Upper lobe of right lung (tissue), 1 donor: Measurements from ENCODE around the gene ANGEL2. TPM values are rescaled to one million over a fixed set of nuclear protein-coding genes. Genes with fewer than 3 reads are reported as not detected.
A peak's percentile ranks its signal among the peaks of the same experiment; 100 is the strongest.

Experiments
- ATAC-seq: fragments of 200-7000 bp; cut with Tn5 transposase; one replicate; pipeline ENCODE4 v1.9.1; 2020; ENCODE audit warnings: mild to moderate bottlenecking, moderate library complexity
- DNase-seq: peaks from one replicate; pipeline ENCODE4 v3.0.0-alpha.2; 2020
- H3K27ac ChIP-seq: fragments of 200-600 bp; one replicate; pipeline ENCODE4 v1.8.0; 2022
- H3K27me3 ChIP-seq: fragments of 200-600 bp; one replicate; pipeline ENCODE4 v1.8.0; 2022; ENCODE audit warnings: mild to moderate bottlenecking
- H3K36me3 ChIP-seq: fragments of 200-600 bp; one replicate; pipeline ENCODE4 v1.8.0; 2022
- H3K4me1 ChIP-seq: fragments of 200-600 bp; one replicate; pipeline ENCODE4 v1.8.0; 2022
- H3K4me3 ChIP-seq: fragments of 200-600 bp; one replicate; pipeline ENCODE4 v1.8.0; 2022; ENCODE audit warnings: mild to moderate bottlenecking
- H3K9me3 ChIP-seq: fragments of 200-600 bp; one replicate; pipeline ENCODE4 v1.8.0; 2022
- CTCF ChIP-seq: fragments of 200-600 bp; IDR thresholded peaks from one replicate; pipeline ENCODE4 v1.8.0; 2022; ENCODE audit warnings: antibody characterized with exemption
- intact Hi-C: fragments of 100-400 bp; cut with DNase I; formaldehyde crosslinking; loops from one replicate; pipeline ENCODE4 v1.11.0; 2022
- total RNA-seq: library from RNA; stranded (reverse); fragmentation: NEBNext Ultra II Directional; extraction: Animal tissue kit (Norgen Biotek cat#: 25700); gene quantifications from one replicate; pipeline ENCODE4 v1.2.1, GENCODE V29; 2021
- donor health status: DM: no; HTN: yes; CAD: no; lungs with severe emphysema.

The ANGEL2 gene
- total RNA-seq, 1 donor from 2014 or later: 32.9 TPM

DNA sequence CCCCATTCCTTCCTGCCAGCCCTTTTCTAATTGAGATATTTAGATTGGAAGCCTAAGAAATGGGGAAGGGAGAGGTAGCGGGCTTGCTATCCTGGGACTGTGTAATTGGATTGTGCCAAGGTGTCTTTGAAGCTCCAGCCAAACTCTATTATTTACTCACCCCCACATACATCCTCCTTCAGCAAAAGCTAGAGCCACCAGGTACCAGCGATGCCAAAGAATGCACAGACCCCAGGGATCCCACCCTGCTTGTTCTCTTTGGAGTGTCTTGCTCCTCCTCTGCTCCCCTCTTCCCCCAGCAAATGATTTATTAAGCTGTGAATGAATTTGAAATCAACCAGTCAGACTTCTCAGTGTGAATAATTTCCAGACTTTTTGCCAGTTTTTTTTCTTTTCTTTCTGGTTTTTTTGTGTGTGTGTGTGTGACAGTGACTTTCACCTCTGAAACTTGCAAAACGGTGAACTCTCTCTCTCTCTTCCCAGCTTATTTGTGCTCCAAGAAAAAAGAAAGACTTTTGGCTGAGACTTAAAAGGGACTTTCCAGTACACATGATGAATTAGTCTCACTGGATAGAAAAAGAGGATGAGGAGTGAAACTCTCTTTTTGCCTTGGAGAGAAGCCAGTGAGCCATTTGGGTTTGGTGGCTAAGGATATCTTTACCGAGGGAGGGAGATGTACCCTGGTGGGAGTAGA is 63.6 kb downstream of the ANGEL2 start:
- no peaks in the 10 kb centered on the region for H3K9me3 ChIP-seq
- DNase-seq: no peak
- H3K27me3 ChIP-seq: peaks cover 20% of the 10 kb centered on the region
- peaks cover 13% of the 10 kb centered on the region for H3K4me1 ChIP-seq
- intact Hi-C loops: no loop called here
- H3K36me3 ChIP-seq: no peaks in the 10 kb centered on the region
- no peak overlapping the region for H3K4me3 ChIP-seq
- ATAC-seq: no peak
- TF ChIP-seq CTCF: no peak
- no peak overlapping the region for H3K27ac ChIP-seq

DNA sequence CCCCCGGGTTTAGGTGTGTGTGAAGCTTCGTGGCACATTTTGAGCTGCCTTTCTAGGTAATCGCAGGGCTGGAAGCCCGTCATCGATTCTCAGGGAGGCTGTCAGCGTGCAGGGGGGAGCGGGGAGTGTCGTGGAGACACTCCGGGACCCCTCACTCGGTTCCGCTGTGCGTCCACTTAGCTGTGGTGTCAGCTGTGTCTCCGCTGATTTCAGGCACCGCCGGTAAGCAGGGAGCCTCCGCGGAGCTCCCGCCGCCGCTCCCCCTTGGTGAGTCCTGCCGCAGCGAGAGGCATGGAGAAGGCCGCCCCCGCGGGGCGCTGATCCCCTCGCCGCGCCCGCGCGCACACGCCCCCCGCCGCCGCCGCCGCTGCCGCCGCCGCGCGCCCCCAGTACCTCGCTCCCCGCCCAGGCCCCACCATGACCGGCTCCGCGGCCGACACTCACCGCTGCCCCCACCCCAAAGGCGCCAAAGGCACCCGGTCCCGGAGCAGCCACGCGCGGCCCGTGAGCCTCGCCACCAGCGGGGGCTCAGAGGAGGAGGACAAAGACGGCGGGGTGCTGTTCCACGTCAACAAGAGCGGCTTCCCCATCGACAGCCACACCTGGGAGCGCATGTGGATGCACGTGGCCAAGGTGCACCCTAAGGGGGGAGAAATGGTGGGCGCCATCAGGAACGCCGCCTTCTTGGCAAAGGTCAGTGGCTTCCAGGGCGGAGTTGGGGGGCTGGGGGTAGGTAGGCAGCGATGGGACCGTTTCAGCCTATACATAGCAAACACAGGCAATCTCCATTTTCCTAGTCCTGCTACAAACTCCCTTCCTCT is 64.3 kb downstream of the ANGEL2 start:
- intact Hi-C loops: no loop called here
- no peak for DNase-seq
- Histone ChIP-seq H3K9me3 (no peaks in the 10 kb centered on the region), H3K36me3 (no peaks in the 10 kb centered on the region), H3K4me1 (peaks cover 13% of the 10 kb centered on the region), H3K27me3 (peaks cover 20% of the 10 kb centered on the region), H3K27ac (no peak overlapping the region), H3K4me3 (peak overlapping the region; percentile 51)
- no peak for ATAC-seq
- TF ChIP-seq CTCF: no peak

DNA sequence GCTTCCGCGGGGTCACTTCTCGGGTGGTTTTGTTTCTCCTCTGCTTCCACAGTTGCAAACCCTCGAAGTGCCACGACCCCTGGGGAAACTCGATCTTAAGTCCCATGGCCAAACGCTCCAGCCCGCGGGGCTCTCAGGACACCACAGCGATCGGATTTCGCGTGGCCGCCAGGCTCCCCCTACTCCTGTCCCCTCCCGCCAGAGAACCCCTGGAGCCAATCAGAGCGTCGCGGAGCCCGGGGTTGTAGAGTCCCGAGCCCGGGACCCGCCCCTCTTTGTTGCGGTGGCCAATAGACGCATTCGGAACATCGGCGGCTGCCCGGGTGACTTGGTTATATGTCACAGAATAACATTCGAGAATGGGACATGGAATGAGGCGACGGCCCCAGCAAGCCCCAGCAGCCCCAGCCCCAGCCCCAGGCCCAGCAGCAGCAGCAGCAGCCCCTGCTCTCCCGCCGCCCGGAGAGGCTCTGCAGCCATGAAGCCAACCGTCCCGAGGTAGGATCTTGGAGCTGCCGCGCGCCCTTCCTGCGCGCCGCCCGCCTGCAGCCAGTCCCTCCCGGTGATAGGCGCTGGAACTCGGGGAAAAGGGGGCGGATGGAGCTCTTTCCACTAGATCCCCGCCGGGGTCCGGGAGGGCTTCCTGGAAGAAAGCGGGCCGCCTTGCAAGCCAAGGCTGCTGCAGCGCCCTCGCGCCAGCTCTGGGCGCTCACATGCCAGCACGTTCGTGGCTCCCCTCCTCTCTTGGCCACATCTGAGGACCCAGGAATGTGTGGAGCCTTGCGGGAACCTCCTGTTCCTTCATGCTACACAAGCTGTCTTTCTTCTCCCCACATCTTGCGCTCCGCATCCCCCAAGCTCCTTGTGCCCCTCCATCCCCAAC is 65.2 kb downstream of the ANGEL2 start, which contains the start of gene VASH2:
Gene VASH2, plus strand, starts transcription at position 299 of the 883 bp plus-strand sequence. CDS start 1,002 bp downstream, outside the sequence.
- ATAC-seq: peak; percentile 97
- Histone ChIP-seq H3K4me3 (peak within 1 kb of the TSS; percentile 51), H3K4me1 (peaks cover 13% of the 10 kb centered on the region), H3K9me3 (no peaks in the 10 kb centered on the region), H3K27me3 (peaks cover 20% of the 10 kb centered on the region), H3K36me3 (no peaks in the 10 kb centered on the region), H3K27ac (no peak within 1 kb of the TSS)
- no peak for TF ChIP-seq CTCF
- DNase-seq: peak; percentile 84
- intact Hi-C loops: no loop called here

- H3K27me3 ChIP-seq: peaks cover 20% of the 10 kb centered on the region
- no peak for TF ChIP-seq CTCF
- intact Hi-C loops: no loop called here
- H3K9me3 ChIP-seq: no peaks in the 10 kb centered on the region
- DNase-seq (no peak), ATAC-seq (no peak)
- peak overlapping the region; percentile 51 for H3K4me3 ChIP-seq
- H3K27ac ChIP-seq: no peak overlapping the region
- no peaks in the 10 kb centered on the region for H3K36me3 ChIP-seq
- peaks cover 13% of the 10 kb centered on the region for H3K4me1 ChIP-seq
These were observed 65.9 kb downstream of the ANGEL2 start for GRCh38 chr1:212949771-212950170.

DNA sequence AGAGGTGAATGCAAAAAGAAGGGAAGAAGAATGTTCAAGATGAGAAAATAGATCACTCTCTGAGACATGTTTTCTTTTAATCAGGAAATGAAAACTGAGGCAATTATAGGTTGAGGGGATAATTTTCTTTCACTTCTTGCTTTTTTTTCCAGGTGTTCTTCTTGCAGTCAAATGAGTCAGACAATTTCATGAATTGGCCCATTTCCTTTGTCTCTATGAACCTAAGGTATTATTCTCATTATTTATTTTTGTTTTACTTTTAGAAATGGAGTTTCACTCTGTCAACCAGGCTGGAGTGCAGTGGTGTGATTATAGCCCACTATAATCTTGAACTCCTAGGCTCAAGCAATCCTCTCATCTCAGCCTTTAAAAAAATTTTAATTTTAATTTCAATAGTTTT is 68.8 kb downstream of the ANGEL2 start:
- Histone ChIP-seq H3K4me3 (no peak overlapping the region), H3K9me3 (no peaks in the 10 kb centered on the region), H3K27ac (no peak overlapping the region), H3K4me1 (peaks cover 13% of the 10 kb centered on the region), H3K36me3 (no peaks in the 10 kb centered on the region), H3K27me3 (peaks cover 20% of the 10 kb centered on the region)
- TF ChIP-seq CTCF: no peak
- ATAC-seq (no peak), DNase-seq (no peak)
- intact Hi-C loops: no loop called here
